GM12874 (cell line): Measurements from ENCODE around the gene CYP24A1.

Source experiments
- CTCF ChIP-seq: IDR thresholded peaks from 2 replicates; pipeline ENCODE4 v1.5.1; 2011; ENCODE audit warnings: low read depth, mild to moderate bottlenecking, control low read depth, low read length, moderate library complexity; ENCODE audit not compliant: insufficient read depth

CYP24A1 gene

DNA sequence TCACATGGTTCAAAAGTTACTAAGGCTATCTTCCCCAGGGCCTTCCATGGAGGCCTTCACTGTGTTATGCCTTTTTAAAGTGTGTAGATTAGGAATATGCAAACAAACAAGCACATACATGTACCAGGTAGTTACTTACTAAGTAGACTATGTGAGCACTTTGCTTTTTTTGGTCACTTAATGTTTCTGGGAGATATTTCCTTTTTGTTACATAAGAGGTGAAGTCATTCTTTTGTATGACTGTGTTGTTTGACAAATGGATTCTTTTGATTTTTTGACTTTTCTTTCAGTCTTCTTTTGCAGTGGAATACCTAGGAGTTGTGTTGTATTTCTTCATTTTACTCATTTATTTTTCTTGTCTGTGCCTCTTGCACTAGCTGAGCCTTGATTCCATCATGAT lies 63.7 kb downstream of the CYP24A1 start:
- no peak for TF ChIP-seq CTCF

DNA sequence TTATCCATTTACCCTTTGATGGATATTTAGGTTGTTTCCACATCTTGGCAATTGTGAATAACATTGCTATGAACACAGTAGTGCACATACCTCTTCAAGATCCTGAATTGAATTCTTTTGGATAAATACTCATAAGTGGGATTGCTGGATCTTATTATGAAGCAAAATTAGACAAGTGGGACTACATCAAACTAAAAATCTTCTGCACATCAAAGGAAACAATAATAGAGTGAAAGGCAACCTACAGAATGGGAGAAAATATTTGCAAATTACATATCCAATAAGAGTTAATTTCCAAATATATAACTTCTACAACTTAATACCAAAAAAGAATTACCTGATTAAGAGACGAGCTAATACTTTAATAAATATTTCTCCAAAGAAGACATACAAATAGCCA lies 65.0 kb downstream of the CYP24A1 start:
- no peak for TF ChIP-seq CTCF

- TF ChIP-seq CTCF, result no peak
Measured at GRCh38 chr20:54108326-54108642, 65.5 kb downstream of the CYP24A1 start.

- no peak for TF ChIP-seq CTCF
Measured at GRCh38 chr20:54107600-54108325, 66.0 kb downstream of the CYP24A1 start.

DNA sequence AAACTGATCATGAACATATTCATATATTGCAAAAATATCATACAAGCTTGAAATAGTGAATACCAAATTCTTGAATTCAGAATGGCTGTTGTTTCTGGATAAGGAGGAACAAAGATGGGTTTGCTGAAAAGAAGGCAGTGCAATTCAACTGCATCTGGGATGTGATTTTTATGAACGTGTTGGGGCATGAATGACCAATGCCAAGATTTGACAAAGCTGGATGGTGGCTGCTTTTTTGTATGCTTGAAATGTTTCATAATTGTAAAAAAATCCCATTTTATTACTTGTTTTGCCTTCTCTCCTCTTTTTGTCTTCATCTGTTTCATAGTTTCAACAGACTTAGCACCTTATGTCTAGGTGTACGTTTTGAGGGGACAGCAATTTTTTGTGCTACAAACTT lies 66.6 kb downstream of the CYP24A1 start:
- no peak for TF ChIP-seq CTCF

GRCh38 chr20:54106162-54106561 lies 67.6 kb downstream of the CYP24A1 start:
- no peak for TF ChIP-seq CTCF

DNA sequence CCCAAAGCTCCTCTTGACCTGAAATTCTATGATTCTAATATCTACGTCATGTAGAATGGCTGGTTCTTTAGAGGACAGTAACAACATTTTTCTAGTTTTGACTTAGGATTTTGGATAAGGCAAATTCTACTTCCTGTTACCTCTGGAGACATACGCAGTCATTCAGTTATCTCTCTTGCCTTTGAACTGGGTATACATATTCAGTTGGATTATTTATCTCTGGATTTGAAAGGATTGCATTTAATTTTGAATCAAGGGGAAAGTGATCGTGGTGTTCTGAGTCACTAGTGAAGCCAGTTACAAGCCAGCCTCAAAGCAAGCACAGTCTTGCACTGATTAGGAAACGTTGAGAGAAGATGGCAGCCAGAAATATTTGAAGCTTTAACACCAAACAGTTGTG lies 68.1 kb downstream of the CYP24A1 start:
- TF ChIP-seq CTCF, result no peak
